CD4-positive, alpha-beta T cell (primary cell): ENCODE results near the gene POU3F2. TPM values are rescaled to one million over a fixed set of nuclear protein-coding genes. Genes with fewer than 3 reads are reported as not detected.

Experiments
- ATAC-seq: fragments of 200-7000 bp; cut with Tn5 transposase; one replicate; pipeline ENCODE4 v1.10.0; 2022; ENCODE audit warnings: mild to moderate bottlenecking; ENCODE audit not compliant: poor library complexity
- CTCF ChIA-PET: fragments of 350-600 bp; sonication (Branson Sonifier 250); formaldehyde crosslinking; loops from one replicate; lab custom pipeline; 2021; ENCODE audit warnings: antibody characterized with exemption, inconsistent platforms; lab: Charles Lee
- POLR2A ChIA-PET: fragments of 350-600 bp; sonication (Branson Sonifier 250); formaldehyde crosslinking; loops from one replicate; lab custom pipeline; 2021; ENCODE audit warnings: antibody characterized with exemption, inconsistent platforms; lab: Charles Lee
- DNase-seq, 14 experiments: peaks; one replicate each; pipeline ENCODE4 v3.0.0-alpha.2; 2013 to 2020; ENCODE audit warnings: mixed read lengths in 2 of 14
- H3K27ac ChIP-seq, 2 donors: one replicate each; pipeline versions ENCODE4 v1.5.1 to v1.7.0; 2013; ENCODE audit warnings: low read length in 2 of 2, low read depth in 1 of 2, mild to moderate bottlenecking in 1 of 2
- H3K27me3 ChIP-seq, 2 experiments: 1 replicate in 1 of 2; 2 replicates in 1 of 2; pipeline versions ENCODE4 v1.6.1 to v1.7.0; 2013; ENCODE audit warnings: low read length in 2 of 2, control low read depth in 1 of 2, mild to moderate bottlenecking in 1 of 2, moderate library complexity in 1 of 2; ENCODE audit not compliant: insufficient read depth in 2 of 2, control insufficient read depth in 1 of 2
- H3K36me3 ChIP-seq: one replicate; pipeline ENCODE4 v1.6.1; 2013; ENCODE audit warnings: low read length, control low read depth; ENCODE audit not compliant: insufficient read depth
- H3K4me1 ChIP-seq: one replicate; pipeline ENCODE4 v1.6.1; 2013; ENCODE audit warnings: low read length, control low read depth; ENCODE audit not compliant: insufficient read depth
- H3K4me3 ChIP-seq: one replicate; pipeline ENCODE4 v1.5.1; 2013; ENCODE audit warnings: mild to moderate bottlenecking, low read length, moderate library complexity
- H3K9me3 ChIP-seq, 2 experiments: 1 replicate in 1 of 2; 2 replicates in 1 of 2; pipeline versions ENCODE4 v1.6.1 to v1.7.0; 2013; ENCODE audit warnings: low read length in 2 of 2, mild to moderate bottlenecking in 2 of 2, control low read depth in 1 of 2, moderate library complexity in 1 of 2; ENCODE audit not compliant: control insufficient read depth in 1 of 2, insufficient read depth in 1 of 2
- H3K27ac Mint-ChIP-seq: one replicate; pipeline ENCODE4 v1.8.0; 2020; ENCODE audit warnings: mixed read lengths
- H3K27me3 Mint-ChIP-seq: one replicate; pipeline ENCODE4 v1.8.0; 2021; ENCODE audit warnings: mixed read lengths
- H3K36me3 Mint-ChIP-seq: one replicate; pipeline ENCODE4 v1.8.0; 2021; ENCODE audit warnings: low read depth, mixed read lengths
- H3K4me1 Mint-ChIP-seq: one replicate; pipeline ENCODE4 v1.8.0; 2021; ENCODE audit warnings: low read depth, mixed read lengths
- H3K4me3 Mint-ChIP-seq: one replicate; pipeline ENCODE4 v1.8.0; 2020; ENCODE audit warnings: mild to moderate bottlenecking, mixed read lengths
- H3K9me3 Mint-ChIP-seq: one replicate; pipeline ENCODE4 v1.8.0; 2020; ENCODE audit warnings: mixed read lengths
- CTCF ChIP-seq: fragments of 200-600 bp; IDR thresholded peaks from one replicate; pipeline ENCODE4 v1.8.0; 2022; ENCODE audit warnings: antibody characterized with exemption, mild to moderate bottlenecking
- intact Hi-C, 2 experiments: fragments of 100-400 bp; cut with DNase I in 1 of 2; cut with micrococcal nuclease in 1 of 2; formaldehyde crosslinking; loops; one replicate each; pipeline versions ENCODE4 v1.15.1 to v1.9.0; 2023 to 2025; cut with DNase I, micrococcal nuclease
- total RNA-seq, 174 experiments: library from RNA in 2 of 174; stranded (reverse) in 2 of 174; gene quantifications; one replicate each; pipeline ENCODE4 v1.2.3 and lab custom pipeline; 2021 to 2026

Gene POU3F2
- total RNA-seq, 2 experiments from 2014 or later: not detected

GRCh38 chr6:98831057-98831958 is 3.1 kb upstream of the POU3F2 start:
- peaks cover 72% of the 10 kb centered on the region for H3K4me1 ChIP-seq
- Mint-ChIP-seq H3K9me3 (no peaks in the 10 kb centered on the region), H3K36me3 (peaks cover 6% of the 10 kb centered on the region), H3K27me3 (peaks cover 91% of the 10 kb centered on the region), H3K4me3 (peak overlapping the region; percentile 77), H3K4me1 (peaks cover 43% of the 10 kb centered on the region), H3K27ac (no peak overlapping the region)
- DNase-seq (peak in 1 of 14 experiments; percentile 26), ATAC-seq (no peak)
- peaks cover 0 to 39% of the 10 kb centered on the region in 2 experiments for H3K9me3 ChIP-seq
- H3K27ac ChIP-seq: no peak overlapping the region
- intact Hi-C loops: loop anchor here in 1 of 2 experiments (5.0 kb wide), 1 partner anchor 1626 kb away; no protein-coding TSS in a partner anchor
- POLR2A ChIA-PET: interaction anchor here (1.1 kb wide), 1 partner anchor 12 kb away, joined by 5 read pairs; no protein-coding TSS in a partner anchor
- H3K27me3 ChIP-seq: peaks cover 68 to 86% of the 10 kb centered on the region in 2 experiments
- CTCF ChIA-PET: no interaction called here
- H3K4me3 ChIP-seq: no peak overlapping the region
- no peaks in the 10 kb centered on the region for H3K36me3 ChIP-seq
- no peak for TF ChIP-seq CTCF

- TF ChIP-seq CTCF: no peak
- H3K36me3 ChIP-seq: no peaks in the 10 kb centered on the region
- intact Hi-C loops: loop anchor here in 1 of 2 experiments (5.0 kb wide), 1 partner anchor 1625 kb away; no protein-coding TSS in a partner anchor
- POLR2A ChIA-PET: interaction anchor here (1.1 kb wide), 1 partner anchor 11 kb away, joined by 5 read pairs; no protein-coding TSS in a partner anchor
- peaks cover 91% of the 10 kb centered on the region for H3K27me3 Mint-ChIP-seq
- no peaks in the 10 kb centered on the region for H3K9me3 Mint-ChIP-seq
- H3K9me3 ChIP-seq: peaks cover 0 to 39% of the 10 kb centered on the region in 2 experiments
- peaks cover 6% of the 10 kb centered on the region for H3K36me3 Mint-ChIP-seq
- H3K4me1 Mint-ChIP-seq: peaks cover 45% of the 10 kb centered on the region
- DNase-seq (no peak), ATAC-seq (no peak)
- H3K4me3 Mint-ChIP-seq: peak overlapping the region; percentile 73
- no peak overlapping the region for H3K27ac ChIP-seq
- no peak overlapping the region for H3K4me3 ChIP-seq
- H3K27me3 ChIP-seq: peaks cover 73 to 86% of the 10 kb centered on the region in 2 experiments
- no peak overlapping the region for H3K27ac Mint-ChIP-seq
- CTCF ChIA-PET: no interaction called here
- H3K4me1 ChIP-seq: peaks cover 72% of the 10 kb centered on the region
These were observed 2.5 kb upstream of the POU3F2 start for GRCh38 chr6:98831959-98832283.

- Mint-ChIP-seq H3K36me3 (peaks cover 6% of the 10 kb centered on the region), H3K9me3 (no peaks in the 10 kb centered on the region), H3K4me3 (peak overlapping the region; percentile 91), H3K27ac (no peak overlapping the region), H3K27me3 (peaks cover 91% of the 10 kb centered on the region), H3K4me1 (peaks cover 45% of the 10 kb centered on the region)
- DNase-seq (peak in 1 of 14 experiments; percentile 20), ATAC-seq (no peak)
- Histone ChIP-seq H3K27ac (no peak overlapping the region), H3K4me3 (peak overlapping the region; percentile 62), H3K27me3 (peaks cover 75 to 86% of the 10 kb centered on the region in 2 experiments), H3K9me3 (peaks cover 0 to 35% of the 10 kb centered on the region in 2 experiments), H3K4me1 (peaks cover 70% of the 10 kb centered on the region), H3K36me3 (no peaks in the 10 kb centered on the region)
- CTCF ChIA-PET: no interaction called here
- intact Hi-C loops: loop anchor here in 1 of 2 experiments (5.0 kb wide), 1 partner anchor 1625 kb away; no protein-coding TSS in a partner anchor
- POLR2A ChIA-PET: no interaction called here
- no peak for TF ChIP-seq CTCF
These were observed 1.9 kb upstream of the POU3F2 start for GRCh38 chr6:98832284-98833056.
